ENCODE results near the gene SPDYE16.
"Not testable (repeated sequence)": the region's sequence is repeated elsewhere in the genome, so short reads cannot be mapped to it uniquely, and the experiment has no call there.

SPDYE16 gene

DNA sequence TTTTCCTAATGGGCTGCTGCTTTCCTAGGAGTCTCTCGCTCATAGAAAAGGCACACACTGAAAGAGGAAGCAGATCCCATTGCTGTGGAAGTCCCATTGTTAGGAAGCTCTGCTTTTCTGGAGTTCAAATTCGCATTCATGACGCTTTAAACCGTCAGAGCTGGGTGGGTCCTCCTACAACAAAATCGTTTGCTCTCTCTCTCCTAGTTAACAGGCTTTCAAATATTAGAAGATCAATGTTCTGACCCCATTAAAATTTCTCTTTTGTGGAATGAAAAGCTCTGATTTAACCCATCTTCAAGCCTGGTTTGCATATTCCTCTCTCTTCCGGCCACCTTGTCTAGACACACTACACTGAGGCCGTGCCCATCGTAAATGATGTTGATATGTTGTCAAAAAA lies at the start of gene SPDYE16:
Gene SPDYE16 (minus strand): TSS at position 101 of the 400 bp plus-strand sequence. CDS start 1,838 bp downstream, outside the sequence.
- TF ChIP-seq ZBTB7A, YY1 (IDR thresholded peaks at IDR 0.05; ENCODE audit: low read depth): not testable (repeated sequence)
- TF ChIP-seq, protein P1, sequence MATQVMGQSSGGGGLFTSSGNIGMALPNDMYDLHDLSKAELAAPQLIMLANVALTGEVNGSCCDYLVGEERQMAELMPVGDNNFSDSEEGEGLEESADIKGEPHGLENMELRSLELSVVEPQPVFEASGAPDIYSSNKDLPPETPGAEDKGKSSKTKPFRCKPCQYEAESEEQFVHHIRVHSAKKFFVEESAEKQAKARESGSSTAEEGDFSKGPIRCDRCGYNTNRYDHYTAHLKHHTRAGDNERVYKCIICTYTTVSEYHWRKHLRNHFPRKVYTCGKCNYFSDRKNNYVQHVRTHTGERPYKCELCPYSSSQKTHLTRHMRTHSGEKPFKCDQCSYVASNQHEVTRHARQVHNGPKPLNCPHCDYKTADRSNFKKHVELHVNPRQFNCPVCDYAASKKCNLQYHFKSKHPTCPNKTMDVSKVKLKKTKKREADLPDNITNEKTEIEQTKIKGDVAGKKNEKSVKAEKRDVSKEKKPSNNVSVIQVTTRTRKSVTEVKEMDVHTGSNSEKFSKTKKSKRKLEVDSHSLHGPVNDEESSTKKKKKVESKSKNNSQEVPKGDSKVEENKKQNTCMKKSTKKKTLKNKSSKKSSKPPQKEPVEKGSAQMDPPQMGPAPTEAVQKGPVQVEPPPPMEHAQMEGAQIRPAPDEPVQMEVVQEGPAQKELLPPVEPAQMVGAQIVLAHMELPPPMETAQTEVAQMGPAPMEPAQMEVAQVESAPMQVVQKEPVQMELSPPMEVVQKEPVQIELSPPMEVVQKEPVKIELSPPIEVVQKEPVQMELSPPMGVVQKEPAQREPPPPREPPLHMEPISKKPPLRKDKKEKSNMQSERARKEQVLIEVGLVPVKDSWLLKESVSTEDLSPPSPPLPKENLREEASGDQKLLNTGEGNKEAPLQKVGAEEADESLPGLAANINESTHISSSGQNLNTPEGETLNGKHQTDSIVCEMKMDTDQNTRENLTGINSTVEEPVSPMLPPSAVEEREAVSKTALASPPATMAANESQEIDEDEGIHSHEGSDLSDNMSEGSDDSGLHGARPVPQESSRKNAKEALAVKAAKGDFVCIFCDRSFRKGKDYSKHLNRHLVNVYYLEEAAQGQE (IDR thresholded peaks at IDR 0.05; ENCODE audit: low read depth), result not testable (repeated sequence)

DNA sequence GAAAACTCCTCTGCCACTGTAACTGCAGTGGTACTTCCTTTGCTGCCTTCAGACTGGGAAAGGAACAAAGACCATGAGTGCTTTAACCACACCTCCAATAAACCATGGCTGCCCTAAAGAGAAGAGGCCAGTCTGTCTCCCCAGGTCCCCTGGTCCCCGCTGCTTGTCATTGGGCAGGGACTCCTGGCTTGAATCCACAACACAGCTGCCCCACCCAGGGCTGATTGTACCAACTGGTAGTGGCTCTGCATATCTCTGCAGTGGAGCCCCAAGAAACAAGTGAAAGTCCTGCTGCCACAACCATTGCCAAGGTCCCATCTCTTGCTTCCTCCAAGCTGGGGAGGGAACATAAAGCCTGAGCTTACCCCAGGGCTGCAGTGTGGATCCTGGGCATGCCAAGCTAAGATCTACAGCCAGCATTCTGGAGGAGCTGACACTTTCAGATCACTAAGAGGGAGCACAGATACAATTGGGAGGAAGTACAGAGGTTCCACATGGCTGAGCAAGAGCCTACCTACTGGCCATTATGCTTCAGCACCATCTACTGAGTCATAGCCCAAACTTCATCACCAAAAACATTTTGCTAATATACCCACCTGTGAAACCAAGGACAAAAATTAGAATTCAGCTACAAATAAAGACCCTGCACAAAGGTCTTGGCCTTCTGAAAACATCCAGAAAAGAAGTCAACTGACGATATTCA lies 48.7 kb upstream of the SPDYE16 start:
- TF ChIP-seq RAD21 (IDR thresholded peaks at IDR 0.05; ENCODE audit: low read depth), result peak; percentile 46; the same call in 1 of the 2 replicates

- TF ChIP-seq NFIC (IDR thresholded peaks at IDR 0.05), result peak; percentile 42
Measured at GRCh38 chr7:76582848-76583631, 39.9 kb upstream of the SPDYE16 start.

DNA sequence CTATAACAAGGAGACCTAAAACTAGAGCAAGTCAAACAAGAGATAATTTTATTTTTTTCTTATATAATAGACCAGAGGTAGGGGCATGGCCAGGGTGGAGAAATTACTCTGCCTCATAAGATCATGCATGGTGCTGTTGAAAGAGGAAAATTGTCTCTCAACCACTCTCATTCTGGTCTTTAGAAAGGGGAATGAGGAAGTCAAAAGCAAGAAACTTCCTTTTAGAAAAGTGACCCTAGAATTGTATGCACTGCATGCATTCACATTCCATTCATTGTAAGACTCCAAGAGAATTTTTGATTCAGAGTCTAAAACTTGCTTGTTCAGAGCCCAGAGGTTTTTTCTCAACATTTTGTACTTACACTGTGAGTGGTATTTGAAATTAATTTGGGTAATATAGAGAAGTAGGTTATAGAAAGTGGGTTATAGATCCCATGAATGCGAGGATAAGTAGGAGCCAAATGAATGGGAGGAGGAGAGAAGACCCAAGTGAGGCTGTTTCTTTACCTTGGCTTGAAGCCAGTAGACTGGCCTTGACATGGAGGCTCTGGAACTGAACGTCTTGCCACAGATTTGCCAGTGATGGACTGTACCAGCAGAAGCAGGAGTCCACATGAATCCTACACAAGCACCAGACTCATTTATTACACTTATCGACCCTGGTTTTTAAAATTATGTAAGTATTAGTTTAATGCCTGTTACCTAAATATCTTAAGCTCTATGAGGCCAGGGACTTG lies 33.0 kb upstream of the SPDYE16 start:
- peak; percentile 66 for TF ChIP-seq NFIC (IDR thresholded peaks at IDR 0.05)

DNA sequence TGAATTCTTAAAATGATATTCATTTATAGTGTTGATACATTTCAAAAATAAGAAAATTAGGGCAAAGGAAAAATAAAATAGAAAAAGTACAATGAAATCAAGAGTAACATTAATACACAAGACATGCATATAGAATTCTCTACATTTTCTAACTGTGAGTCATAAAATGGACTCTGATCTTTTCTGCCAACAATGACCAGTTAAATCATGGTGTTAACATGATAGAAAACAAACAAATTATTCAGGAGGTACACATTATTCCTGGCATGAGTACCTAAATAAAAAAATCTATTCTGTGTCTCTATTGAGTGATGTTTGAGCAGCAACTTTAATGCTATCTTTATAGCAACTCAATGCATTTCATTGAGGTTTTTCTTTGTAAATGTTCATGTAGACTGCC lies 25.6 kb upstream of the SPDYE16 start:
- TF ChIP-seq NFIC (IDR thresholded peaks at IDR 0.05) (peak; percentile 52), TEAD4 (IDR thresholded peaks at IDR 0.05) (peak; percentile 46; the same call in 1 of the 2 replicates)

- 0 out of 2 replicates have a peak, but pooled peaks have one; percentile 3 for TF ChIP-seq RAD21 (IDR thresholded peaks at IDR 0.05; ENCODE audit: low read depth)
- TF ChIP-seq, protein P2, sequence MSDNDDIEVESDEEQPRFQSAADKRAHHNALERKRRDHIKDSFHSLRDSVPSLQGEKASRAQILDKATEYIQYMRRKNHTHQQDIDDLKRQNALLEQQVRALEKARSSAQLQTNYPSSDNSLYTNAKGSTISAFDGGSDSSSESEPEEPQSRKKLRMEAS (IDR thresholded peaks at IDR 0.05), result peak; percentile 73
- peak; percentile 68 for TF ChIP-seq TAF1 (IDR thresholded peaks at IDR 0.05; ENCODE audit: low read depth)
- TF ChIP-seq EGR1 (IDR thresholded peaks at IDR 0.05), result peak; percentile 55
- TF ChIP-seq TEAD4 (IDR thresholded peaks at IDR 0.05), result 0 out of 2 replicates have a peak, but pooled peaks have one; percentile 5
Measured at GRCh38 chr7:76549025-76549854, 6.1 kb upstream of the SPDYE16 start.

DNA sequence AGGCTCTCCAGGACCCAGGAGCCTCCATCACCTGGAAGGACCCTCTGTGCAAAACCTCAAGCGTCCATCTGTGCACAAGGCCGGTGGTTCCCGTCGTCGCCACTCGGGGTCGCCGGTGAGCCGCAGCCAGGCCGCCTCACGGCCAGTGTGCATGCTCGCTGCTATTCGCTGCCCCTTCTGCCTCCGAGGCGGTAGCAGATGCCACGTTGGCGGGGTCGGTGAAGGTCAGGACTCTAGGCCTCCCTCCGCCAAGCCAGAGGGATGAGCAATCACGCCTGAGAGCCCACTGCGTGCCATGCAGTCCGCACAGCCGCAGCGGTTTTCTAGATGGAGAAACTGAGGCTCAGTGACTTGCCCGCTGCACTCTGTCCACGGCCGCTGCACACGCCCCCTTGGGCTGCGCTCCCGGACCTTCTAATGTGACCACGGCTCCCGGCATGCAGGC lies 27.1 kb downstream of the SPDYE16 start:
- TF ChIP-seq USF1 (IDR thresholded peaks at IDR 0.05) (no peak), RAD21 (IDR thresholded peaks at IDR 0.05; ENCODE audit: low read depth) (peak; percentile 29; the same call in 1 of the 2 replicates)

GRCh38 chr7:76514926-76515771 lies 27.9 kb downstream of the SPDYE16 start:
- no peak for TF ChIP-seq TAF1 (IDR thresholded peaks at IDR 0.05; ENCODE audit: low read depth)
- TF ChIP-seq EP300 (IDR thresholded peaks at IDR 0.05; ENCODE audit: borderline replicate concordance), result no peak
- no peak for TF ChIP-seq USF1 (IDR thresholded peaks at IDR 0.05)
- TF ChIP-seq RAD21 (IDR thresholded peaks at IDR 0.05; ENCODE audit: low read depth), result no peak
- TF ChIP-seq TCF12 (IDR thresholded peaks at IDR 0.05; ENCODE audit: low read depth), result no peak
- TF ChIP-seq FOXM1 (IDR thresholded peaks at IDR 0.05; ENCODE audit: borderline replicate concordance, low read depth), result no peak
- TF ChIP-seq NFIC (IDR thresholded peaks at IDR 0.05), result no peak
- TF ChIP-seq ZBTB7A (IDR thresholded peaks at IDR 0.05; ENCODE audit: low read depth), result no peak
- no peak for TF ChIP-seq EGR1 (IDR thresholded peaks at IDR 0.05)
- TF ChIP-seq YY1 (IDR thresholded peaks at IDR 0.05; ENCODE audit: low read depth), result no peak
- TF ChIP-seq CEBPB (IDR thresholded peaks at IDR 0.05), result no peak
- no peak for TF ChIP-seq TEAD4 (IDR thresholded peaks at IDR 0.05)
- TF ChIP-seq, protein P2 (IDR thresholded peaks at IDR 0.05), result no peak
- TF ChIP-seq CREB1 (IDR thresholded peaks at IDR 0.05; ENCODE audit: low read depth), result no peak
- TF ChIP-seq, protein P1 (IDR thresholded peaks at IDR 0.05; ENCODE audit: low read depth), result no peak

Data from Ishikawa (cell line).